ENCODE results near the gene SARDH.

The SARDH gene

GRCh38 chr9:133715295-133715865 is 22.8 kb downstream of the SARDH start:
- DNase-seq (ENCODE audit: low read depth), result no peak

- DNase-seq (ENCODE audit: low read depth), result no peak
Observed at GRCh38 chr9:133714606-133715294, 23.4 kb downstream of the SARDH start.

- DNase-seq (ENCODE audit: low read depth), result no peak
Observed at GRCh38 chr9:133713960-133714495, 24.1 kb downstream of the SARDH start.

GRCh38 chr9:133713150-133713959 is 24.8 kb downstream of the SARDH start:
- DNase-seq (ENCODE audit: low read depth), result no peak

GRCh38 chr9:133712221-133713100 is 25.7 kb downstream of the SARDH start:
- no peak for DNase-seq (ENCODE audit: low read depth)

GRCh38 chr9:133711428-133712220 is 26.5 kb downstream of the SARDH start:
- no peak for DNase-seq (ENCODE audit: low read depth)

GRCh38 chr9:133710661-133711427 is 27.3 kb downstream of the SARDH start:
- no peak for DNase-seq (ENCODE audit: low read depth)

GRCh38 chr9:133709691-133710571 is 28.2 kb downstream of the SARDH start:
- DNase-seq (ENCODE audit: low read depth), result no peak

- DNase-seq (ENCODE audit: low read depth), result no peak
Observed at GRCh38 chr9:133709015-133709611, 29.0 kb downstream of the SARDH start.

- DNase-seq (ENCODE audit: low read depth), result no peak
Observed at GRCh38 chr9:133708246-133709014, 29.7 kb downstream of the SARDH start.

- DNase-seq (ENCODE audit: low read depth), result no peak
Observed at GRCh38 chr9:133707763-133708245, 30.3 kb downstream of the SARDH start.

GRCh38 chr9:133707065-133707762 is 30.9 kb downstream of the SARDH start:
- DNase-seq (ENCODE audit: low read depth), result no peak

- DNase-seq (ENCODE audit: low read depth), result no peak
Observed at GRCh38 chr9:133706307-133707050, 31.7 kb downstream of the SARDH start.

GRCh38 chr9:133705576-133705975 is 32.6 kb downstream of the SARDH start:
- DNase-seq (ENCODE audit: low read depth), result no peak

GRCh38 chr9:133704711-133705181 is 33.4 kb downstream of the SARDH start:
- DNase-seq (ENCODE audit: low read depth), result no peak

All from CMK (cell line).